Transverse colon (tissue), 4 donors: ENCODE results near the gene GPR52.

Experiments used
- POLR2A ChIP-seq: fragments of 450-650 bp; IDR thresholded peaks from one replicate; pipeline ENCODE4 v1.6.1; 2016; ENCODE audit warnings: antibody characterized with exemption, mild to moderate bottlenecking, moderate library complexity
- POLR2AphosphoS5 ChIP-seq, 3 donors: sonication (generic); formaldehyde crosslinking; IDR thresholded peaks; one replicate each; pipeline ENCODE4 v1.6.1; 2016; ENCODE audit warnings: antibody characterized with exemption in 3 of 3
- TF ChIP-seq, protein P1 (sequence below), 5 experiments: fragments of 200-600 bp in 3 of 5; fragments of 450-650 bp in 2 of 5; sonication (generic) in 3 of 5; IDR thresholded peaks; 1 replicate in 2 of 5; 2 replicates in 3 of 5; pipeline ENCODE4 v1.5.1; 2016 to 2017; ENCODE audit warnings: antibody characterized with exemption in 5 of 5, inconsistent platforms in 3 of 5, mild to moderate bottlenecking in 2 of 5, moderate library complexity in 1 of 5

DNA sequence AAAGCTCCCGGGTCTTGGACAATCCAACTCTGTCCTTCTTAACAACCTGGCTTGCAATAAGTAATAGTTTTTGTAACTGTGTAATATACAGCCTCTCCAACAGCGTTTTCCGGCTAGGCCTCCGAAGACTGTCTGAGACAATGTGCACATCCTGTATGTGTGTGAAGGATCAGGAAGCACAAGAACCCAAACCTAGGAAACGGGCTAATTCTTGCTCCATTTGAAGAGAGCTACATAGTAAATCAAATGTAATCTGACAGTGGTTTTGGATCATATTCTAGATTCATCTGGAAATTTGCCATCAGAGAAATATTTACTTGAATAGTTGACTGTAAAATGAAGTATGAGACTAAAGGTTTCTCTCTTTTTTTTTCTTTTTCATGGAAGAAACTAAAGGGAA is 1.2 kb downstream of the GPR52 start:
- TF ChIP-seq, protein P1, sequence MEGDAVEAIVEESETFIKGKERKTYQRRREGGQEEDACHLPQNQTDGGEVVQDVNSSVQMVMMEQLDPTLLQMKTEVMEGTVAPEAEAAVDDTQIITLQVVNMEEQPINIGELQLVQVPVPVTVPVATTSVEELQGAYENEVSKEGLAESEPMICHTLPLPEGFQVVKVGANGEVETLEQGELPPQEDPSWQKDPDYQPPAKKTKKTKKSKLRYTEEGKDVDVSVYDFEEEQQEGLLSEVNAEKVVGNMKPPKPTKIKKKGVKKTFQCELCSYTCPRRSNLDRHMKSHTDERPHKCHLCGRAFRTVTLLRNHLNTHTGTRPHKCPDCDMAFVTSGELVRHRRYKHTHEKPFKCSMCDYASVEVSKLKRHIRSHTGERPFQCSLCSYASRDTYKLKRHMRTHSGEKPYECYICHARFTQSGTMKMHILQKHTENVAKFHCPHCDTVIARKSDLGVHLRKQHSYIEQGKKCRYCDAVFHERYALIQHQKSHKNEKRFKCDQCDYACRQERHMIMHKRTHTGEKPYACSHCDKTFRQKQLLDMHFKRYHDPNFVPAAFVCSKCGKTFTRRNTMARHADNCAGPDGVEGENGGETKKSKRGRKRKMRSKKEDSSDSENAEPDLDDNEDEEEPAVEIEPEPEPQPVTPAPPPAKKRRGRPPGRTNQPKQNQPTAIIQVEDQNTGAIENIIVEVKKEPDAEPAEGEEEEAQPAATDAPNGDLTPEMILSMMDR (IDR thresholded peaks at IDR 0.05), result no peak
- TF ChIP-seq POLR2AphosphoS5 (IDR thresholded peaks at IDR 0.05) (no peak), POLR2A (no peak)
